Measurements from ENCODE around the gene NOS1AP.

Gene NOS1AP

DNA sequence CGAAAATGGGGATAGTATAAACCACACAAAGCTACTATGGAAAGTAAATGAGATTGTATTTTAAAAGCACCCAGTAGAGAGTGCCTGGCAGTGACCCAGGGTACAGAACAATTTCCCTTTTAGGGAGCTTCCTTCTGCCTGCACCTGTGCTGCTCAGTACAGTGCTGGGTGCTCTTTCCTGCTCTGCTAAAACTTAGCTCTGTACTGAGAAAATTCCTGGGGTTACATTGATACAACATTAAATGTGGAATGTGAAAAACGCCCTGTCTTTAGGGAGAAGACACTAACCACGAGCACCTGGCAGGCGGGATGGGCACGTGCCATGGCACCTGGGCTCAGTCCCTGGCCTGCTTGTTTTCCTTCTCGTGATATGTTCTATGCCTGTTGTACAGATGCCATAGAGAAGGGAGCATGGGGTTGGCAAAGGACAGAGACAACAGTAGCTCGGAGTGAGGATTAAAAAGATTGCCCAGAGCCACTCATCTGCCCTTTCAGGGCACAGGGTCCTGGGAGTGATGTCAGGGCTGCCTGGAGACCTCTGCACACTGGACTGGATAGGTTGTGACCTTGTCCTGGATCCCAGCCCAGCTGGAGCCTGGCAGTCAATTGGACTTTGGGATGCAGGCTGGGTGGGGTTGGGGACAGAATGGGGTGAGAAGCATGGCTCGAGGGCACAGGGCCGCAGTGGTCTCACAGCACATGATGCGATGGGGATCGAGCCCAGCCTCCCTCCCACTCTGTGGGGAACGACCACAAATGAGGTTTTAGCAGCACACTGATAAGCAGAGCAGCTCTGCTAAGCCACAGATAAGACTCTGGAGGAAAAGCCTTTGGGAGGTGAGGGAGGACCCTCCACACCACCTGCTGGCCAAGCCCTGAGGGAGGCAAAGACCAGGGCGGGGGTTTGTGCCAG is 302.9 kb downstream of the NOS1AP start:
- no peak for DNase-seq

DNA sequence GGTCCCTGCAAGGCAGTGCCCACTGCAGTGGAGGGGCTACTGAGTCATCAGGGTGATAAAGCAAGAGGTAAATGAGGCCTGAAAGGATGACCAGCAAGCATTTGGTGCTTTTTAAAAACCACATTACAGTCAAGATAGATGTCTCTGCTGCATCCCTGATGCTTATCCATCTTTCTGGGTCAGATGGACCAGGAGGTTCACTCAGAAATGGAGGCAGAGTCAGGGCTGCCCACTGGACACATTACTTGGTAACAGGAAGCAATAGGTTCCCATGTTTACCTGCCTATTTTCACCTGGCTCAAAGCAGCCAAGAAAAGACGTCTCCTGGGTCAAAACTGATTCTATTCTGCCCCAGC is 303.6 kb downstream of the NOS1AP start:
- DNase-seq: no peak

DNA sequence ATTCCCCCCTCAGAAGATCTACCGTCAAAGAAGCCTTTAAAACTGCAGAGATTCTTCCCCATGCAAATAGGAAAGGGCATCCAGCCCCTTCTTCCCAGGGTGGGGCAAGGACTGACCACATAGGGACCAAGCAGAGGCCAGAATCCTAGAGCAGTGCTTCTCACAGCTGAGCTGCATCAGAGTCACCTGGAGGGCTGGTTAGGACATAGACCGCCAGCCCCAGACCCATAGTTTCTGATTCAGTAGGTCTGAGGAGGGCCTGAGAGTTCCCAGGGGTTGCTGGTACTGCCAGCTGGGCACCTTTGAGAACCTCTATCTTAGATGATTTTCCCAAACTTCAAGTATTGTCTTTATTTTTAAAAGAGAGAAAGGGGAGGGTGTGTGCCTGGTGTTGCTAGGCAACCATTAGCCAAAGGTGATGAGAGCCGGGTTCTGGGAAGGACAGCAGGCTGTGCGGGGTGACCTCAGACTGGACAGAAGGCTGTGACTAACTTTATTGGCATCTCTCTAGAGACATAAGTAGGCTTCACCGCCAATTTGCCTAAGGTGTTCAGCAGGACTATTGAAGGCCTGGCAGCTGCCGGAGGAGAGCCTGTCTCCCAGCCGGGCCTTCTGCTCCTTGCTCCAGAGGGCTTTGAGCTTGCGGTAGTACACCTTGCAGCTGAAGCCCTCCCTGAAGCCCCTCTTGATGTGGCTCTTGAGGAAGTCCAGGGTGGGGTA is 304.2 kb downstream of the NOS1AP start:
- no peak for DNase-seq

DNA sequence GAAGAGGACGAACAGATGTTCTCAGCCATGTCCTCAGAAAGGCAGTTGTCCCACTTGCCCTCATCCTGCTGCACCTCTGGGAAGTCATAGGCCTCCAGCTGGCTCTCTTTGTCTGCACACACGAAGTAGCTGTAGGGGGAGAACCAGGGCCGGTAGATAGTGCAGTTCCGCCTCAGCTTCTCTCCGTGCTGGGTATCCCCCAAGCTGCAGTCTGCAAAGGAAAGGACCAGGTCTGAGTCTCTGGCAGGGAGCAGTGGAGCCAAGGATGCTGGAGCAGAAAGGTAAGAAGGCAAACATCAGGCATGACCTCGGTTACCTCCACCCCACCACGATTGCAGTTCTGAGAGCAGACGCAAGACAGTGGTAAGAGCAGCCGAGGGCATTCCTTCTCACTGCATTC is 304.9 kb downstream of the NOS1AP start:
- DNase-seq: no peak

DNA sequence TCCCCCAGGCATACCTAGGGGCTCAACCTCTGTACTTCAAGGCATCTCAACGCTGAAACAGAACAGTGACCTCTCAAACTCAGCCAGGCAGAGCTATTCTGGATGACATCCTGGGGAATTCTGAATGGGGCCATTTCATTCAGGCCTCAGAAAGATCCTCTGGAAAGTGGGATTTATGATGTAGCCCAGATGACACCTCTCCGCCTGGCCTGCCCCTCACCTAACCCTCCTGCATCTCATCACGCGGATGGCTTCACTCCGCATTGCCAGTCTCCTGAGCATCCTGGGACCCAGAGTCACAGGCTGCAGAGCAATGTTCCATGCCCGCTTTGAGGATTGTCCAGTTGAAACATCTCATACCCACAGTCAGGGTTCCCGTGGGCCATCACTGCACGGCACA is 306.0 kb downstream of the NOS1AP start:
- DNase-seq: no peak

DNA sequence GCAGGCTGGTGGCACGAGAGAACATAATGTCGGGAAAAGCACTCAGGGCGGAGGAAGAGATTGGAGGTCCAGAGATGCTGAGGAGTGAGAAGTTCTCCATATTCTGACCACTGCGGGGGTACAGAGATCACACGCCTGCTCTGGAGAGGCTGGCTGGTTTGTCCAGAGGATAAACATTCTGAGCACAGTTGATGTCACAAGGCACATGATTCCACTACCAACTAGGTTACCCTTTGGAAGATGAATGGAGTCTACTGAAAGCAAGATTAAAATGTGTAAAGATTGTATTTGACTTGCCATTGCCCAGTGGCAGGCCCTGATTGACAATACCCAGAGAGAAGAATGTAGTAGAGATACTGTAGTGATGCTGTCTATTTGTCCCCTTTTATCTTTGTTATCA is 307.2 kb downstream of the NOS1AP start, which contains the start of gene SPATA46:
Gene SPATA46 (minus strand): TSS at position 164 of the 400 bp plus-strand sequence. CDS start 64 bp downstream, at position 100.
- DNase-seq: no peak

DNA sequence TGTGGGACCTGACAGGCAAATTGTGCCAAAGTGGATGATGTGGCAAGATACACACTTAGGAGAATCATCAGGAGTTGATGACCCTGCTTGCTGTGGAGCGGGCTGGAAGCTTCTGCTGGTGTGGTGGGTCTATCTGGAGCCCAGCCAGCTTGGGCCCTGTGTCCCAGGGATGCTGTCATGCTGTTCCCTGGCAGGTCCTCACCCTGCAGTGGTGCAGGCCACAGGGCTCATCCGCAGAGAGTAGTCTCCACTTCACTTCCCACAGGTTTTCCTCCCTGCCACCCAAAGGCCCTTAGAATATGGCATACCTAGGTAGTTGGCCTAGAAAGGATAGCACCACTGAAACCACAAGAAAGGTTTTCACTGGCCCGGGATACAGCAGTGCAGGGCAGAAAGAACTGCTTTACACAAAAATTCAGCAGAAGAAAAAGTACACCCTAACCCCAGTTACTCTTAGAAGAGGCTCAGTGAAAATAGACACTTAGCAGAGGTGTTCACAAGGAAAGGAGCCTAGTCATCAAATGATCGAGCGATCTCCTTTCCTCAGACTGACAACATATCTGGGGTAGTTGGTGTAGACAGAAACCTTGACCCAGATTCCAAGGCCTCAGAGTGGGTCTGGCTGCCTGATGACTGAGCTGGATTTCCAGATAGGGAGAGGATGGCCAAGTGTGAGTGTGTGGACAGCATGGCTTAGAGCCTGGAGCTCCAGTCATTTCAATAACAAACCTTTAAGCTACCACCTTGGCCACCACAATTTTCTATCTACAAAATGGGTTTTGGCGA is 310.8 kb downstream of the NOS1AP start:
- peak; percentile 5 for DNase-seq

DNA sequence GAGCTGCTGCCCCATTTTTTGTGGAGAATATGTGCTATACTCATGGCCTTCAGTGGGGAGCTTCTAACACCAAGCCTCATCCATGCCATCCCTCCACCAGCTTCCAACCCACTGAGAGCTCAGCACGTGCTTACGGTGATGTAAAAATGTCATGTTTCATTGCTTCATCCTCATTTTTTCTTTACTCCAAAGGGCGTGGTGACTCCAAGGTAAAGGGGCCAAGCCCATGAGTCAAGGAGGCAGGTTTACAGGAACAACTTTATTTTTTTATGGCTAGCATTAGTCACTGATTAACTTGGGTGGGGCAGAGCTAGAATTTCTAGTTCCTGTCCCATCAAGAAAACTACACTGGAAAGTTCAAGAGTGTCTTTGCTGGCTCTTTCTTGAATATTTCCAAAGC is 311.9 kb downstream of the NOS1AP start, which contains the start of gene C1orf226:
Gene C1orf226 (plus strand): TSS at position 346 of the 400 bp plus-strand sequence. CDS start 174 bp downstream, outside the sequence.
- no peak for DNase-seq

DNA sequence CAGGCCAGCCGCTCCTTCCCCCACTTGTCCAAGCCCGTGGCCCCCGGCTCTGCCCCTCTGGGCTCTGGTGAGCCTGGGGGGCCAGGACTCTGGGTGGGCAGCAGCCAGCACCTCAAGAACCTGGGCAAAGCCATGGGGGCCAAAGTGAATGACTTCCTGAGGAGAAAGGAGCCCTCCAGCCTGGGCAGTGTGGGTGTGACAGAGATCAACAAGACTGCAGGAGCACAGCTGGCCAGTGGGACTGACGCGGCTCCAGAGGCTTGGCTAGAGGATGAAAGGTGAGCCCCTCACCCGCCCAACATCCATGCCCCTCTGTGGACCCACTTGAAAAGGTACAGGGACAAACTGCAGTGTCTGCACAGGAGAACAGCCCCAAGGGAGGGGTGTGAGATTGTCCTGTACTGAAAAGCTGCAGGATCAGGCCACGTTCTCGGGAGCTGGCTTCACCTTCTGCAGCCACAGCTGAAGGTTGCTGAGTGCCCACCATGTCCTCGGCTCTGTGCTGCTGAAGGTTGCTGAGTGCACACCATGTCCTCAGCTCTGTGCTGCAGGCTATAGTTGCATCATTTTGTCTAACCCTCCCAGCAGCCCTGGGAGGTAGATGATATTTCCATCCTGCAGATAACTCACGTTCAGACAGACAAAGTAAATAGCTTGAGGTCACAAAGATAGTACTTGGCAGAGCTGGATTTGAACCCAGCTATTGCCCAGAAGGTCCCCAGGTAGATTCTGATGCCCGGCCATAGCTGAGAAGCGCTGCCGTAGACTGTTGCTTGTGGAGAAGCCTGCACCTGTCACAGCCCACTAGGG is 312.7 kb downstream of the NOS1AP start:
- DNase-seq: no peak

DNA sequence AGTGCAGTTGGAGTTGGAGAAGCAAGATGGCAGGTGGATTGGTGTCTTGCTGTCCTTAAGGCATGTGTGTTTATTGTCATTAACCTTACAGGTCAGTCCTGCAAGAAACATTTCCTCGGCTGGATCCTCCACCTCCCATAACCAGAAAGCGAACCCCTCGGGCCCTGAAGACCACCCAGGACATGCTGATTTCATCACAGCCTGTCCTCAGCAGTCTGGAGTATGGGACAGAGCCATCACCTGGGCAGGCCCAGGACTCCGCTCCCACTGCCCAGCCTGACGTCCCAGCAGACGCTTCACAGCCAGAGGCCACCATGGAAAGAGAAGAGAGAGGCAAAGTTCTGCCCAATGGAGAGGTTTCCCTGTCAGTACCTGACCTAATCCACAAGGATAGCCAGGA is 313.6 kb downstream of the NOS1AP start:
- DNase-seq: no peak

DNA sequence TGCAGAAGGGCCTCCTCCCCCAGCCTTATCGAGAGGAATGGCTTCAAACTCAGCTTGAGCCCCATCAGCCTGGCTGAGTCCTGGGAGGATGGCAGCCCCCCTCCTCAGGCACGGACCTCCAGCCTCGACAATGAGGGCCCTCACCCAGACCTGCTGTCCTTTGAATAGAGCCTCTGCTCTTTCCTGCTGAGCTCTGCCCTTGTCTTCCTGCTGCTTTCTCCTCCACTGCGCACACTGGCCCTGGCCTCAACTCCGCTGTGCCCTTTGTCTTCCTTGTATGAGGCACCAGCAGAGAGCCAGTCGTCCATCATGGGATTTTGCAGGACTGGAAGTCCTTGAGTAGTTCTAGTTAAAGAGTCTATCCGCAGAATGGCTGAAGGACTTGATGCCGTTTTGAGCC is 314.0 kb downstream of the NOS1AP start:
- no peak for DNase-seq

DNA sequence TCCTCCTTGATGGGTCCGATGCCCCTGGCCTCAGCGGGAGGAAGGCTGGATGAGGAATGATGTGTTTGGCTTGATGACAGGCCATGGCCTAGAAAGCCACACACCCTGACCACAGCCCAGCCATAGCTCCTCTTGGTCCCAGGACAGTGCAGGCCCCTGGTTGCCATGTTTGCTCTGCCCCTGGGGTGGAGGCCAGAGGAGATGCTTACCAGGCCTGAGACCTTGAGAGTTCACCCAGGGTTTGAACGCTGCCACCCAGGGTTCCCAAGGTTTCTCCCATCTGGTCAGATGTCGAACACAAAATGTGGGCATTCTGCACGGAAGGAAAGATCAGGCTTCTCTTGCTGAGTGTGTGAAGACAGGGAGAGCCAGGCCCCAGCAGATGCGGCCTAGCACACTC is 314.6 kb downstream of the NOS1AP start:
- DNase-seq: no peak

DNA sequence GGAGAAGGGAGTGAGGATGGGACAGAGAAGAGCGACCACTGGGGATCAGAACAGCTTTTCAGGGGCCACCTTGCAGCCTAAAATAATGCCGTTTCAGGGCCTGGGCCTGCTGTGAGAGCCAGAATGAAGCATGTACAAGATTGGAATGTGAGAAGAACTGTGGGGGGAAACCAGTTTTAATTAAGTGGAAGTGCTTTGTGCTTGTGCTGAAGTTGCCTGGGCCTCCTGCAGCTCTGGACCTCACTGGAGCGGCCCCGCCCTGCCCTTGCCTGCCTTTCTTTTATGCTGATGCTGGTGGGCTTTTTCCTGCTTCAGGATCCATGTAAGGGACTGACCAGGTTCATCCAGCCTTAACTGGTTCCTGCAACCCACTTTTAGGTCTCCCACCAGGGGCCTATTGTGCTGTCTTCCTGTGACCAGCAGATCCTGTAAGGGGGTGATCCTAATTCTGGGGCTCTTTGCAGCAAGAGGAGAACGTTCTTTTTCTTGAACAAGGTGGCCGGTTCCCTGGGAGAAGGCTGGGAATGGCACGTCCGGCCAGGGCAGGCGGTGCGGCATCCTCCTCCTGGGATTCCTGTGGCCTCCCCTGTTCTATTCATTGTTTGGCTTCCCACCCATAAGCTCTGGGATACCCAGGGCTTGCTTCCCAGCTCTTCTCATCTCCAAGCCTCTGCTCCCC is 315.2 kb downstream of the NOS1AP start:
- no peak for DNase-seq

DNA sequence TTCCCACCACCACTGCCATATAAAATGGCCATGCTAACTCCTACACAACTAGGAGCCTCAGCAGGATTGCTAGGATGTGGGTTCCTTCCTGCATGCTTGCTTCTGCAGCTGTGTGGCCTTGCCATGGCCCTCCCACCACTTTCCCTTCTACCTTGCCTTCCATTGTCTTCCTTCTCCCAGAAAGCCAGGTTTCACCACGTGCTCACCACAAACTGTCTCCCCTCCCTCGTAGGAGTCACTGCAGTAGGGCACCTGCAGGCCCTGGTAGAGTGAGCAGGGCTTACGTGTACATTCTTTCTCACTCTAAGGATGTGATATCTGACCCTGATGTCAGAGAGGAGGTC is 315.8 kb downstream of the NOS1AP start:
- DNase-seq: no peak

DNA sequence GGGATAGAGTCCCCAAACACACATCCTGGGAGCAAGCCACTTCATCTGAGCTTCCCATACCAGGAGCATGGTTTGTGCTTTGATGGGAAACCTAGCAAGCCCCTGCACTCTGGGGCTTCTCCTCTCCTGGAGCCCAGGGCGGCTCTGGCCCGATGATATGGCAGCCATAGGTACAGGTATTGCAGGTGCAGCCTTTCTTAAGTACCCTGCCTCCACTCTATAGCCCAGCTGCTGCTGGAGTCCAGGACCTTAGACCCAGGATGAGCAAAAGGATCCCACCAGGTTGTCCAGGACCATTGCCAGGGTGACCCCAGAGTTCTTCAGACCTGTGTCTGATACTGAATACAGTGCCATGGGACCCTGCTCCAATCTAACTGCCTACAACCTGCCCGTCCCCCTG is 316.2 kb downstream of the NOS1AP start:
- DNase-seq: no peak

DNA sequence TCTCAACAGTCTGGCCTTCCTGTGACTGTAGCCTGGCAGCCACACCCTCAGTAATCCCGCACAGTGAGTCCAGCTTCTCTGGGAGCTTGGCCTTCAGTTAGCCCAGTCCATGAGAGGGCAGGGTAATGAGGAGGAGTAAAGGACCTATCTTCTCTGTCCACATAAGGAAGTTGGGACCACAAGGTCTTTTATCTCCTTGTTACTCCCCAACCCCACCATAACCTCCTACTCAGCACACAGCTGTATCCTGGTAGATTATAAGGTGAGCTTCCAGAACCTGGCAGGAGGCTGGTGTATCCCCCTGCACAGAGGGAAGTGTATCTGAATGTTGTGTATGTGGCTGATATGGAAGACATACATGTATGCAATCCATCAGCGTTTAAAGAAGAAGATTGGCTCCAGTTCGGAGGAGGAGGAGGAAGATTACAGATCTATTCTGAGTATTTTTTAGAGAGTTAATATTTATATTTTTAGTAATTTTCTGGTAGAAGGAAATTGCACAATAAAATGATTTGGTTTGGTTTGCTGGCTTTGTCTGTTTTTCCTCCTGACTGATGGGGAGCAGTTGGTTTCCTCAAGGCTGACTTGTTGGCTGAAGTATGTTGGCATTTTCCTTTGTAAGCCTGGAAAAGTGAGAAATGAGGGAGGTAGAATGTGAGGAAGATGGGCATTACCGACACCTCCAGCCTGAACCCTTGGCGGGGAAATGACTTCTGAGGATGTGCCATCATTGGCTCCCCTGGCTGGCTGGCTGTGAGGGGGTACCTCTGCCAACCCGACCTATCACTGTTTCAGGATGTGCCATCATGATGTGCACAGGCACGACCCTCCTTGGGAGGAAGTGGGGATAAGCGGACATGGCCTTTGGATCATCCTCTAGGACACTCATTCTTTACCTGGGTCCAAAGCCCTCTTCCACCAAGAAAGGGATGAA is 317.1 kb downstream of the NOS1AP start:
- DNase-seq: no peak

DNA sequence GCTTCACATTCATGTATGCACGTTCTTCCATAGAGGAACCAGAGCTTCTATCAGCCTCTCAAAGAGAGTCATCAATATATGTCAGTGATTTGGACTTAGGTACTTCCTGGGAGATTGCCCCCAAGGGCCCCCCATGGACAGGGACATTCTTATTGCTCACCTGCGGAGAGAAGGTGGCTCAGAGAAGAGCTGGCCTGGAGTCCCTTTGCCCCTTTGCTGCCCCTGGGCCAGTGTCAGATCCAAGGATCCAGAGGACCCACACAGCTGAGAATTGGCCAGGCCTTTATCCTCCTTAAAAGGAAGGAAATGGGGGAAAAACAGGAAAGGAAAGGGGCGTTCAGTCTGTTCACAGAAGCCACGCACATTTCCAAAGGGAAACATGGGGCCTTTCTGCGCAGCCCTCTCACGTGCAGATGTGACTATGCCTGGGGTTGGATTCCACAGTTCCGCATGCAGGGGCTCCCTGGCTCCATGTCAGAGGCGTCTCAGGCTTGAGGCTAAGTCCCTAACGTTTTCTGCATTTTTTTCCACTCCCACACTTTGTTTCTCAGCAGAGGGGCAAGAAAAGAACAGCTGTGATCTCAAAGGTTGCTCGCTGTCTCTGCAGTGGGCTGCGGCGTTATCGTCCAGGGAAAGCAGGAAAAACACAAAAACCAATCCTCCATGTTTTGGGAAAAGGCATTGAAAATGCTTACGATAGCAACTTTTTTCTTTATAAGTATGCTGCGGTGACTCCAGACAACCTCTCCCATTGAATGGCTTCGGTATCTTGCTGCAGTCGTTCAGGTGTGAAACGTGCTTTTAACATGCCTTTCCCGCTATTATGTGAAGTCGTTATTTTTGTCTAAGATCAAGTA is 318.0 kb downstream of the NOS1AP start:
- no peak for DNase-seq

DNA sequence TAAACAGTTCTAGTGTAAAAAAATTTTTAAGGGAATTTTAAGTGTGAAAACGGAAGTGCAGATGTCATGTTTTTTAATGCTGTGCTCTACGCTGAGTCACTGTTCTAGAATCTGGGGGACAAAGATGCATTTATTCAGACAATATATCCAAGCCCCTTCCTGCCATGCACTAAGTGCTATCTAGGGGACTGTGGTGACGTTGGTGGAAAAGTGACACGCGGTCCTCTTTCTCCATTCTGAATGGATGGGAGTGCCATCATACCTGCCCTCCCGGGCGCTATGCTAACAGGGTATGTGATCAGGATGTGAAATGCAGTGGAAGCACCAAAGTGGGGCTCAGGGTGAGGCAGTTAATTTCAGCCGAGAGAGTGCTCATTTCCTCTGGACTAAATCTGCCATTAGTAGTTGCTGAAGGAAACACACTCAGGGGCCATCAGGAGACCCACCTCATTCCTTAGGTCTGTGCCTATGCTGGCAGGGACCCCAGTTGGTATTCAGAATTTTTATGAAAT is 318.6 kb downstream of the NOS1AP start:
- no peak for DNase-seq

DNA sequence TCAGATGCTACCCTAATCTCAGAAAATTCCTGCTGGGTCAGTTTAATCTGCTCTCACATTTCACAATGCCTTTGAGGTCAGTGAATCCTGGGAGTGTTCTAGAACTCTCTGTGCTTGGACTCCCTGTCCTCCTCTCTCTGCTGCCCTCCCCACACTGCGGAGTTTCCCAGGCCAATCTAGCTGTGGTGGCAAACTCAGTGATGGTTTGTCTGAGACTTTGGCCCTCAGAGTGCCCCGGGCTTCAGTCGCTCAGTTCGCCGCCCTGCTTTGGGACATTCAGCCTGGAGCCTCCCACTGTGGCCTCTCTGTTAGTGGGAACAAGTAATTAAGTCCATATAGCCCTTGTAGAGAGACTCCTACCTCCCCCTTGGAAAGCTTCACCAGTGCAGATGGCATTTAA is 319.1 kb downstream of the NOS1AP start:
- no peak for DNase-seq

Data from activated CD8-positive, alpha-beta memory T cell treated with anti-CD3 and anti-CD28 coated beads for 24 hours (primary cell).